H1 (cell line): Measurements from ENCODE around the gene SORD. TPM values are rescaled to one million over a fixed set of nuclear protein-coding genes. Genes with fewer than 3 reads are reported as not detected.

ENCODE experiments used
- CTCF ChIA-PET: fragments of 300-600 bp; sonication (Branson Sonifier 250); formaldehyde crosslinking; loops from one replicate; lab custom pipeline; 2021; ENCODE audit not compliant: partially characterized antibody; lab: Charles Lee
- POLR2A ChIA-PET: fragments of 300-600 bp; sonication (Branson Sonifier 250); formaldehyde crosslinking; loops from one replicate; lab custom pipeline; 2021; ENCODE audit warnings: inconsistent platforms; ENCODE audit not compliant: partially characterized antibody; lab: Charles Lee
- DNase-seq, 2 experiments: peaks; one replicate each; pipeline versions ENCODE4 v3.0.0 to v3.0.0-alpha.2; 2010 to 2022; ENCODE audit warnings: low spot score in 2 of 2, low read depth in 1 of 2, mixed read lengths in 1 of 2
- FAIRE-seq: peaks from 2 replicates; lab custom pipeline; 2011; peaks lifted over from hg19 to GRCh38; lab: Jason Lieb, UNC
- H2AFZ ChIP-seq: 2 replicates; pipeline ENCODE4 v1.8.1; 2012; ENCODE audit warnings: low read length, inconsistent platforms
- H2AK5ac ChIP-seq: 2 replicates; pipeline ENCODE4 v1.6.1; 2013; ENCODE audit warnings: low read depth, low read length
- H2BK120ac ChIP-seq: replicated peaks from 2 replicates; pipeline ENCODE3; 2013; ENCODE audit warnings: low read depth, low read length, inconsistent platforms
- H2BK12ac ChIP-seq: 2 replicates; pipeline ENCODE4 v1.6.1; 2013; ENCODE audit warnings: low read depth, low read length
- H2BK15ac ChIP-seq: 2 replicates; pipeline ENCODE4 v1.6.1; 2013; ENCODE audit warnings: low read length
- H2BK20ac ChIP-seq: 2 replicates; pipeline ENCODE4 v1.6.1; 2013; ENCODE audit warnings: low read length
- H2BK5ac ChIP-seq: 2 replicates; pipeline ENCODE4 v1.6.1; 2013; ENCODE audit warnings: low read depth, low read length
- H3K14ac ChIP-seq: 2 replicates; pipeline ENCODE4 v1.6.1; 2013; ENCODE audit warnings: inconsistent platforms; ENCODE audit not compliant: insufficient read length
- H3K18ac ChIP-seq: 2 replicates; pipeline ENCODE4 v1.6.1; 2013; ENCODE audit warnings: low read length; ENCODE audit errors: extremely low read depth
- H3K23ac ChIP-seq: 2 replicates; pipeline ENCODE4 v1.6.1; 2013; ENCODE audit warnings: inconsistent platforms; ENCODE audit not compliant: insufficient read length
- H3K23me2 ChIP-seq: 2 replicates; pipeline ENCODE4 v1.6.1; 2013; ENCODE audit warnings: low read depth, low read length
- H3K27ac ChIP-seq: 2 replicates; pipeline ENCODE4 v1.6.1; 2011; ENCODE audit warnings: low read depth, low read length, inconsistent platforms
- H3K27me3 ChIP-seq, 4 experiments: replicated peaks in 1 of 4; 1 replicate in 1 of 4; 2 replicates in 3 of 4; pipeline versions ENCODE4 v1.6.1 to v1.8.1; 2011 to 2013; ENCODE audit warnings: low read length in 3 of 4, mild to moderate bottlenecking in 3 of 4, inconsistent platforms in 2 of 4, mixed read lengths in 2 of 4, moderate library complexity in 1 of 4; ENCODE audit not compliant: control insufficient read depth in 3 of 4, insufficient read depth in 3 of 4; ENCODE audit errors: extremely low read depth in 1 of 4
- H3K36me3 ChIP-seq, 4 experiments: 2 replicates each; pipeline versions ENCODE4 v1.6.1 to v1.8.1; 2011 to 2013; ENCODE audit warnings: mild to moderate bottlenecking in 4 of 4, low read length in 3 of 4, moderate library complexity in 2 of 4, control low read depth in 1 of 4, inconsistent platforms in 1 of 4; ENCODE audit not compliant: insufficient read depth in 4 of 4, control insufficient read depth in 2 of 4
- H3K4ac ChIP-seq: replicated peaks from 2 replicates; pipeline ENCODE3; 2013; ENCODE audit warnings: low read length, low read depth, mixed read lengths, inconsistent platforms; ENCODE audit not compliant: insufficient read length
- H3K4me1 ChIP-seq, 4 experiments: replicated peaks in 1 of 4; 1 replicate in 1 of 4; 2 replicates in 3 of 4; pipeline versions ENCODE4 v1.6.1 to v1.8.1; 2011 to 2013; ENCODE audit warnings: low read length in 3 of 4, inconsistent platforms in 2 of 4, mixed read lengths in 1 of 4; ENCODE audit not compliant: insufficient read depth in 4 of 4, control insufficient read depth in 3 of 4
- H3K4me2 ChIP-seq, 2 experiments: 2 replicates each; pipeline versions ENCODE4 v1.6.1 to v1.8.1; 2011 to 2013; ENCODE audit warnings: low read depth in 2 of 2, low read length in 2 of 2, control low read depth in 1 of 2, inconsistent platforms in 1 of 2, mild to moderate bottlenecking in 1 of 2; ENCODE audit not compliant: insufficient read depth in 1 of 2
- H3K4me3 ChIP-seq, 4 experiments: fragments of 200-600, 300-600 bp in 1 of 4; sonication (generic), shearing (Covaris generic), sonication (Bioruptor Twin) in 1 of 4; 2 replicates each; pipeline versions ENCODE4 v1.5.1 to v1.8.1; 2011 to 2016; ENCODE audit warnings: low read length in 4 of 4, low read depth in 3 of 4, control low read depth in 2 of 4, inconsistent platforms in 2 of 4, mild to moderate bottlenecking in 2 of 4, mixed read lengths in 1 of 4, moderate library complexity in 1 of 4; ENCODE audit not compliant: insufficient read depth in 2 of 4; ENCODE audit errors: extremely low read depth in 1 of 4
- H3K56ac ChIP-seq: replicated peaks from 2 replicates; pipeline ENCODE3; 2013; ENCODE audit warnings: low read depth, mild to moderate bottlenecking, mixed read lengths, low read length, inconsistent platforms; ENCODE audit not compliant: insufficient read length
- H3K79me1 ChIP-seq: 2 replicates; pipeline ENCODE4 v1.6.1; 2013; ENCODE audit warnings: low read depth, low read length, control low read depth
- H3K79me2 ChIP-seq, 2 experiments: 2 replicates each; pipeline versions ENCODE4 v1.6.1 to v1.8.1; 2012 to 2013; ENCODE audit warnings: low read length in 2 of 2, mild to moderate bottlenecking in 2 of 2, inconsistent platforms in 1 of 2; ENCODE audit not compliant: insufficient read depth in 2 of 2, control insufficient read depth in 1 of 2
- H3K9ac ChIP-seq, 4 experiments: replicated peaks in 1 of 4; 1 replicate in 1 of 4; 2 replicates in 3 of 4; pipeline versions ENCODE4 v1.6.1 to v1.8.1; 2011 to 2013; ENCODE audit warnings: low read depth in 3 of 4, low read length in 3 of 4, control low read depth in 2 of 4, mild to moderate bottlenecking in 2 of 4, moderate library complexity in 2 of 4, inconsistent platforms in 1 of 4; ENCODE audit errors: extremely low read depth in 1 of 4
- H3K9me3 ChIP-seq, 2 experiments: 2 replicates each; pipeline versions ENCODE4 v1.6.1 to v1.8.1; 2012 to 2013; ENCODE audit warnings: mild to moderate bottlenecking in 2 of 2, moderate library complexity in 2 of 2, control low read depth in 1 of 2, inconsistent platforms in 1 of 2, low read depth in 1 of 2, low read length in 1 of 2, mixed read lengths in 1 of 2; ENCODE audit not compliant: insufficient read depth in 2 of 2
- H4K20me1 ChIP-seq, 2 experiments: replicated peaks in 1 of 2; 2 replicates each; pipeline versions ENCODE3 to v1.8.1; 2011 to 2013; ENCODE audit warnings: inconsistent platforms in 2 of 2, low read length in 2 of 2, mild to moderate bottlenecking in 1 of 2; ENCODE audit not compliant: insufficient read depth in 2 of 2, control insufficient read depth in 1 of 2
- H4K5ac ChIP-seq: 2 replicates; pipeline ENCODE4 v1.6.1; 2013; ENCODE audit warnings: low read length, low read depth, mixed read lengths, inconsistent platforms; ENCODE audit not compliant: insufficient read length
- H4K8ac ChIP-seq: 2 replicates; pipeline ENCODE4 v1.8.0; 2013; ENCODE audit warnings: mild to moderate bottlenecking, moderate library complexity, low read length, inconsistent platforms; ENCODE audit not compliant: insufficient read depth; ENCODE audit errors: extremely low read depth
- H4K91ac ChIP-seq: replicated peaks from 2 replicates; pipeline ENCODE3; 2013; ENCODE audit warnings: low read length, mixed read lengths, inconsistent platforms; ENCODE audit not compliant: insufficient read length
- ATF3 ChIP-seq: IDR thresholded peaks from 2 replicates; pipeline ENCODE4 v1.6.1; 2011; ENCODE audit warnings: low read depth, mild to moderate bottlenecking, low read length; ENCODE audit not compliant: insufficient read depth
- EZH2 ChIP-seq: fragments of 200-600 bp; sonication (generic); IDR thresholded peaks from 2 replicates; pipeline ENCODE4 v1.7.1; 2012; ENCODE audit warnings: low read depth, mild to moderate bottlenecking, moderate library complexity, low read length, inconsistent platforms; ENCODE audit not compliant: severe bottlenecking
- WGBS, 2 experiments: shearing (Covaris generic) in 1 of 2; methylation state at CpG; one replicate each; pipeline versions ENCODE4 v1.1.6 to v1.1.7; 2013 to 2015; ENCODE audit warnings: low lambda C conversion rate in 2 of 2, mixed read lengths in 2 of 2, inconsistent platforms in 1 of 2, low coverage in 1 of 2, missing lambda C conversion rate in 1 of 2; ENCODE audit not compliant: insufficient replicate concordance in 2 of 2, insufficient coverage in 1 of 2, insufficient read length in 1 of 2; ENCODE audit errors: extremely low coverage in 1 of 2, missing lambda C conversion rate in 1 of 2; 5-methylcytosine and 5-hydroxymethylcytosine counted together
- polyA plus RNA-seq, 7 experiments: library from polyadenylated mRNA; depleted of rRNA in 3 of 7; stranded (reverse) in 5 of 7; unstranded in 2 of 7; fragments of >200 nt in 5 of 7; fragments of 200-250 nt in 2 of 7; gene quantifications; 1 replicate in 5 of 7; 2 replicates in 1 of 7; 4 replicates in 1 of 7; pipeline versions ENCODE4 v1.2.1 to v1.2.3, GENCODE V29; 2011 to 2013; ENCODE audit warnings: missing spikeins in 2 of 7, mixed read lengths in 2 of 7
- total RNA-seq: library from RNA; stranded (reverse); fragmentation: NEBNext Ultra II Directional; extraction: Animal tissue kit (Norgen Biotek cat#: 25700); gene quantifications from 2 replicates; pipeline ENCODE4 v1.2.1, GENCODE V29; 2021

SORD gene
- total and polyA plus RNA-seq, 2 of the 8 experiments (the other 6 are each of a cell fraction or from before 2014, with no cell fraction given) = 52.6 to 75.8 TPM

- no peak overlapping the region for H2AK5ac ChIP-seq
- peak overlapping the region; percentile 43; the same call in 1 of the 2 replicates for H4K8ac ChIP-seq
- ChIA-PET CTCF (interaction anchor here (0.7 to 5.5 kb wide), 7 partner anchors 10 to 261 kb away, joined by 3 to 45 read pairs (median 4); partner anchors contain the start of genes DUOX1 and DUOXA1), POLR2A (no interaction called here)
- WGBS, 2 experiments = 33% methylated on average over 2 of the region's 2 CpGs; no CpG with 5 or more reads in 1 of the 2 experiments
- peaks cover 80 to 87% (median 81%) of the 10 kb centered on the region in 4 experiments for H3K27me3 ChIP-seq
- no peak overlapping the region for H3K23ac ChIP-seq
- peaks cover 0 to 31% (median 24%) of the 10 kb centered on the region in 4 experiments; a peak in 6 of 7 replicates for H3K4me1 ChIP-seq
- H2BK5ac ChIP-seq = no peak overlapping the region
- peak overlapping the region in 1 of 4 experiments; percentile 27; a peak in 1 of 8 replicates for H3K4me3 ChIP-seq
- H2AFZ ChIP-seq = no peak overlapping the region
- H3K14ac ChIP-seq = no peak overlapping the region
- H3K79me1 ChIP-seq = no peaks in the 10 kb centered on the region
- H3K18ac ChIP-seq = peak overlapping the region; percentile 32; the same call in 1 of the 2 replicates
- H2BK12ac ChIP-seq = 0 out of 2 replicates have a peak overlapping the region, but pooled peaks have one; percentile 68
- H3K4ac ChIP-seq = no peak overlapping the region
- H2BK15ac ChIP-seq = no peak overlapping the region; the same call in 1 of the 2 replicates
- no peak overlapping the region for H3K27ac ChIP-seq
- no peaks in the 10 kb centered on the region for H3K79me2 ChIP-seq
- DNase-seq = no peak
- no peak for FAIRE-seq
- H3K36me3 ChIP-seq = peaks cover 0 to 7% (median 0%) of the 10 kb centered on the region in 4 experiments; a peak in 1 of 8 replicates
- H2BK20ac ChIP-seq = no peak overlapping the region
- no peak overlapping the region for H3K9ac ChIP-seq
- H3K56ac ChIP-seq = no peak overlapping the region
- H3K4me2 ChIP-seq = peak overlapping the region; percentile 84 to 85; a peak in 3 of 4 replicates
- peak; percentile 87 for TF ChIP-seq EZH2
- TF ChIP-seq ATF3 = no peak
- H2BK120ac ChIP-seq = no peak overlapping the region
- no peak overlapping the region for H4K5ac ChIP-seq
- H4K20me1 ChIP-seq = peaks cover 21 to 44% of the 10 kb centered on the region in 2 experiments
- no peaks in the 10 kb centered on the region; a peak in 1 of 4 replicates for H3K9me3 ChIP-seq
- H3K23me2 ChIP-seq = peaks cover 6% of the 10 kb centered on the region; the same call in 1 of the 2 replicates
- H4K91ac ChIP-seq = no peak overlapping the region
Measured at GRCh38 chr15:45114751-45115085, 91.7 kb downstream of the SORD start.
